B cell (primary cell): ENCODE measurements around the gene HYOU1.

Source experiments
- CTCF ChIP-seq: fragments of 200-600 bp; IDR thresholded peaks from one replicate; pipeline ENCODE4 v1.8.0; 2022; ENCODE audit warnings: antibody characterized with exemption, mild to moderate bottlenecking
- EZH2 ChIP-seq: IDR thresholded peaks from 2 replicates; pipeline ENCODE4 v1.6.1; 2012; ENCODE audit warnings: borderline replicate concordance, low read depth, mild to moderate bottlenecking, moderate library complexity, low read length; ENCODE audit not compliant: insufficient read depth, poor library complexity, severe bottlenecking

- TF ChIP-seq CTCF (peak; percentile 46), EZH2 (no peak)
Observed at GRCh38 chr11:119065369-119065768, 8.4 kb upstream of the HYOU1 start.
